HG02852 (cell line): ENCODE results near the gene PAFAH2.

Experiments
- ATAC-seq: cut with Tn5 transposase; IDR thresholded peaks from one replicate; pipeline ENCODE4 v1.9.1; 2021; ENCODE audit warnings: mild to moderate bottlenecking, moderate library complexity; ENCODE audit not compliant: unreplicated experiment

Gene PAFAH2

GRCh38 chr1:26031611-26032220 lies 33.9 kb upstream of the PAFAH2 start:
- ATAC-seq: no peak

- no peak for ATAC-seq
Measured at GRCh38 chr1:26031196-26031595, 33.3 kb upstream of the PAFAH2 start.

GRCh38 chr1:26029864-26030481 lies 32.1 kb upstream of the PAFAH2 start:
- ATAC-seq: no peak

GRCh38 chr1:26029054-26029863 lies 31.4 kb upstream of the PAFAH2 start:
- ATAC-seq: no peak

- ATAC-seq: no peak
Measured at GRCh38 chr1:26028490-26028980, 30.7 kb upstream of the PAFAH2 start.

- ATAC-seq: no peak
Measured at GRCh38 chr1:26027716-26028489, 30.0 kb upstream of the PAFAH2 start.

- ATAC-seq: no peak
Measured at GRCh38 chr1:26025517-26025916, 27.7 kb upstream of the PAFAH2 start.

GRCh38 chr1:26025060-26025459 lies 27.2 kb upstream of the PAFAH2 start:
- ATAC-seq: no peak

GRCh38 chr1:26023826-26024225 lies 26.0 kb upstream of the PAFAH2 start:
- no peak for ATAC-seq

GRCh38 chr1:26023009-26023408 lies 25.1 kb upstream of the PAFAH2 start:
- ATAC-seq: no peak

GRCh38 chr1:26022404-26022779 lies 24.5 kb upstream of the PAFAH2 start:
- no peak for ATAC-seq

GRCh38 chr1:26021647-26022403 lies 24.0 kb upstream of the PAFAH2 start, which contains the start of gene EXTL1:
Gene EXTL1, plus strand, starts transcription at chr1:26021775. Its CDS starts 872 bp downstream, at chr1:26022647.
- ATAC-seq: no peak

GRCh38 chr1:26020941-26021646 lies 23.2 kb upstream of the PAFAH2 start:
- no peak for ATAC-seq

- no peak for ATAC-seq
Measured at GRCh38 chr1:26020330-26020768, 22.5 kb upstream of the PAFAH2 start.

- no peak for ATAC-seq
Measured at GRCh38 chr1:26019641-26020315, 21.9 kb upstream of the PAFAH2 start.

- no peak for ATAC-seq
Measured at GRCh38 chr1:26017606-26018005, 19.7 kb upstream of the PAFAH2 start.

GRCh38 chr1:26016953-26017545 lies 19.2 kb upstream of the PAFAH2 start:
- ATAC-seq: no peak

GRCh38 chr1:26016258-26016952 lies 18.5 kb upstream of the PAFAH2 start:
- ATAC-seq: no peak
